K562 (cell line): ENCODE results near the gene ARMH3. TPM values are rescaled to one million over a fixed set of nuclear protein-coding genes. Genes with fewer than 3 reads are reported as not detected.

Source experiments
- ATAC-seq: fragments of 200-7000 bp; cut with Tn5 transposase; 3 replicates; pipeline ENCODE4 v1.9.1; 2020; ENCODE audit warnings: moderate library complexity
- BruUV-seq: library from RNA; stranded (reverse); fragments of 400-500 nt; replicated peaks from 2 replicates; lab custom pipeline; 2021; lab: Mats Ljungman, UMichigan
- CTCF ChIA-PET: fragments of 300-600 bp; formaldehyde crosslinking; extraction: SDS; loops from one replicate; lab custom pipeline; 2021; ENCODE audit warnings: low intra/inter-chr PET ratio; lab: Yijun Ruan, JAX
- POLR2A ChIA-PET: fragments of 300-600, 350-650 bp; sonication (Branson Sonifier 250); formaldehyde crosslinking; extraction: SDS; loops from one replicate; lab custom pipeline; 2021; ENCODE audit warnings: antibody characterized with exemption, inconsistent platforms; lab: Yijun Ruan, JAX
- DNase-seq, 4 experiments: peaks; one replicate each; pipeline versions ENCODE4 v3.0.0 to v3.0.0-alpha.2; 2011 to 2018; ENCODE audit warnings: low spot score in 3 of 4, mixed read lengths in 3 of 4; ENCODE audit errors: extremely low read depth in 1 of 4
- FAIRE-seq: peaks from 2 replicates; lab custom pipeline; 2011; peaks lifted over from hg19 to GRCh38; lab: Jason Lieb, UNC
- H2AFZ ChIP-seq: 2 replicates; pipeline ENCODE4 v1.6.0; 2011; ENCODE audit warnings: low read depth, low read length, control low read depth, inconsistent platforms
- H3K27ac ChIP-seq: fragments of 200-600 bp; 3 replicates; pipeline ENCODE4 v1.8.0; 2011; ENCODE audit warnings: low read depth, mild to moderate bottlenecking, control low read depth, inconsistent platforms, low read length, moderate library complexity, mixed read lengths; ENCODE audit errors: extremely low read depth
- H3K27me3 ChIP-seq, 2 experiments: fragments of 300-600 bp in 1 of 2; 2 replicates in 1 of 2; 3 replicates in 1 of 2; pipeline versions ENCODE4 v1.6.0 to v1.8.0; 2011; ENCODE audit warnings: inconsistent platforms in 2 of 2, low read length in 2 of 2, mild to moderate bottlenecking in 1 of 2, mixed read lengths in 1 of 2, moderate library complexity in 1 of 2; ENCODE audit not compliant: control insufficient read depth in 2 of 2, insufficient read depth in 2 of 2
- H3K36me3 ChIP-seq: fragments of 300-600 bp; 3 replicates; pipeline ENCODE4 v1.8.0; 2011; ENCODE audit warnings: mild to moderate bottlenecking, low read length, inconsistent platforms; ENCODE audit not compliant: control insufficient read depth, insufficient read depth
- H3K4me1 ChIP-seq, 2 experiments: fragments of 200-600 bp in 1 of 2; replicated peaks in 1 of 2; 2 replicates in 1 of 2; 3 replicates in 1 of 2; pipeline versions ENCODE4 v1.5.1 to v1.8.0; 2011; ENCODE audit warnings: inconsistent platforms in 2 of 2, low read length in 2 of 2, mild to moderate bottlenecking in 1 of 2, mixed read lengths in 1 of 2, moderate library complexity in 1 of 2; ENCODE audit not compliant: control insufficient read depth in 2 of 2, insufficient read depth in 2 of 2
- H3K4me2 ChIP-seq: 2 replicates; pipeline ENCODE4 v1.6.1; 2011; ENCODE audit warnings: low read length, control low read depth, inconsistent platforms, mixed read lengths; ENCODE audit not compliant: insufficient read depth
- H3K4me3 ChIP-seq: fragments of 200-600 bp; sonication (generic), shearing (Covaris generic); 2 replicates; pipeline ENCODE4 v1.5.1; 2016; ENCODE audit warnings: control low read depth, inconsistent platforms
- H3K79me2 ChIP-seq: fragments of 200-600 bp; 3 replicates; pipeline ENCODE4 v1.8.0; 2011; ENCODE audit warnings: low read length, inconsistent platforms; ENCODE audit not compliant: control insufficient read depth, insufficient read depth
- H3K9ac ChIP-seq, 2 experiments: 2 replicates each; pipeline versions ENCODE4 v1.6.0 to v1.6.1; 2011; ENCODE audit warnings: low read depth in 2 of 2, low read length in 2 of 2, control low read depth in 1 of 2, inconsistent platforms in 1 of 2, mild to moderate bottlenecking in 1 of 2, mixed read lengths in 1 of 2; ENCODE audit not compliant: insufficient read depth in 1 of 2
- H3K9me1 ChIP-seq: one replicate; pipeline ENCODE4 v1.6.0; 2011; ENCODE audit warnings: inconsistent platforms, mild to moderate bottlenecking, low read length, moderate library complexity; ENCODE audit not compliant: control insufficient read depth, insufficient read depth
- H3K9me3 ChIP-seq: replicated peaks from 2 replicates; pipeline ENCODE4 v1.5.1; 2011; ENCODE audit warnings: low read depth, low read length, inconsistent platforms; ENCODE audit not compliant: control insufficient read depth, insufficient read depth
- H4K20me1 ChIP-seq: replicated peaks from 2 replicates; pipeline ENCODE4 v1.6.1; 2011; ENCODE audit warnings: low read length, inconsistent platforms, mixed read lengths; ENCODE audit not compliant: control insufficient read depth, insufficient read depth
- CTCFL ChIP-seq: IDR thresholded peaks from 2 replicates; pipeline ENCODE4 v1.6.1; 2011; ENCODE audit warnings: borderline replicate concordance, low read depth, mild to moderate bottlenecking, moderate library complexity, low read length; ENCODE audit not compliant: insufficient read depth, poor library complexity, severe bottlenecking
- ZNF165 ChIP-seq: fragments of 250-450 bp; sonication (Bioruptor Pico); IDR thresholded peaks from 2 replicates; pipeline ENCODE4 v1.4.0; 2020; ENCODE audit warnings: borderline replicate concordance
- WGBS: fragments of 100-300 bp; shearing (Covaris generic); methylation state at CpG from one replicate; pipeline ENCODE4 v1.1.6; 2016; ENCODE audit warnings: low coverage, mixed read lengths; ENCODE audit not compliant: insufficient coverage; ENCODE audit errors: missing lambda C conversion rate; 5-methylcytosine and 5-hydroxymethylcytosine counted together
- in situ Hi-C: fragments of 300-500 bp; cut with MboI; formaldehyde crosslinking; loops from 4 replicates; pipeline ENCODE4 v1.15.0; 2018; ENCODE audit warnings: inconsistent platforms, mixed read lengths
- intact Hi-C: fragments of 100-400 bp; cut with micrococcal nuclease; formaldehyde crosslinking; loops from 2 replicates; pipeline ENCODE4 v1.14.2; 2022
- polyA plus RNA-seq, 8 experiments: library from polyadenylated mRNA; depleted of rRNA in 4 of 8; stranded (reverse) in 5 of 8; unstranded in 3 of 8; fragments of >200 nt; fragmentation: Nextera tagmentation in 2 of 8; fragmentation: Illumina TruSeq in 1 of 8; extraction: Ambion mirVana in 2 of 8; extraction: Trizol in 1 of 8; gene quantifications; 2 replicates each; pipeline versions ENCODE4 v1.2.1 to v1.2.3, GENCODE V29; 2011 to 2014; ENCODE audit warnings: inconsistent platforms in 1 of 8, missing spikeins in 1 of 8
- total RNA-seq, 7 experiments: library from RNA; depleted of rRNA in 6 of 7; stranded (reverse); fragments of >200 nt in 6 of 7; fragmentation: Illumina TruSeq in 2 of 7; extraction: Trizol in 2 of 7; gene quantifications; 2 replicates each; pipeline versions ENCODE4 v1.2.1 to v1.2.3, GENCODE V29; 2011 to 2021; ENCODE audit warnings: low replicate concordance in 1 of 7
- TF ChIP-seq, protein P1 (sequence below), 3 experiments: IDR thresholded peaks in 2 of 3; conservative IDR thresholded peaks in 1 of 3; 2 replicates each; pipeline ENCODE4 v1.5.1; 2011 to 2012; ENCODE audit warnings: low read length in 3 of 3, mild to moderate bottlenecking in 3 of 3, control low read depth in 2 of 3, improper control_type of control experiment in 1 of 3, inconsistent platforms in 1 of 3, low read depth in 1 of 3, mixed read lengths in 1 of 3, moderate library complexity in 1 of 3; ENCODE audit not compliant: insufficient read depth in 2 of 3

The ARMH3 gene
- total and polyA plus RNA-seq, 9 of the 15 experiments (the other 6 are each of a cell fraction or from before 2014, with no cell fraction given) = 0.29 to 0.73 TPM; not detected in 7

DNA sequence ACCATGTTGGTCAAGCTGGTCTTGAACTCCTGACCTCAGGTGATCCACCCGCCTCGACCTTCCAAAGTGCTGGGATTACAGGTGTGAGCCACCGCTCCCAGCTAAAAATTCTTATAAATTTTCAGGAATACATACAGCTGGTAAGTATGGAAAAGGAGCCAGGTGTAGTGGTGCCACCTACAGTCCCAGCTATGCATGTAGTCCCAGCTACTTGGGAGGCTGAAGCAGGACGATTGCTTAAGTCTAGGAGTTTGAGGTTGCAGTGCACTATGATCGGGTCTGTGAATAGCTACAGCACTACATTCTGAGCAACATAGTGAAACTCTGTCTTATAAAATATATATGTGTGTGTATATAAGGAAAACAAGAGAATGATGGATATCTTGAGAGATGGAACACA lies 45.2 kb upstream of the ARMH3 start:
- Histone ChIP-seq H4K20me1 (no peaks in the 10 kb centered on the region), H3K4me3 (no peak overlapping the region), H3K27ac (no peak overlapping the region), H2AFZ (no peak overlapping the region), H3K4me2 (no peak overlapping the region), H3K9ac (no peak overlapping the region), H3K4me1 (no peaks in the 10 kb centered on the region; a peak in 2 of 5 replicates), H3K9me3 (no peaks in the 10 kb centered on the region), H3K9me1 (no peaks in the 10 kb centered on the region), H3K36me3 (peaks cover 11% of the 10 kb centered on the region; the same call in 1 of the 3 replicates), H3K27me3 (no peaks in the 10 kb centered on the region), H3K79me2 (no peaks in the 10 kb centered on the region)
- TF ChIP-seq ZNF165 (CRISPR knock-in tag) (no peak), CTCFL (peak; percentile 31)
- TF ChIP-seq, protein P1, sequence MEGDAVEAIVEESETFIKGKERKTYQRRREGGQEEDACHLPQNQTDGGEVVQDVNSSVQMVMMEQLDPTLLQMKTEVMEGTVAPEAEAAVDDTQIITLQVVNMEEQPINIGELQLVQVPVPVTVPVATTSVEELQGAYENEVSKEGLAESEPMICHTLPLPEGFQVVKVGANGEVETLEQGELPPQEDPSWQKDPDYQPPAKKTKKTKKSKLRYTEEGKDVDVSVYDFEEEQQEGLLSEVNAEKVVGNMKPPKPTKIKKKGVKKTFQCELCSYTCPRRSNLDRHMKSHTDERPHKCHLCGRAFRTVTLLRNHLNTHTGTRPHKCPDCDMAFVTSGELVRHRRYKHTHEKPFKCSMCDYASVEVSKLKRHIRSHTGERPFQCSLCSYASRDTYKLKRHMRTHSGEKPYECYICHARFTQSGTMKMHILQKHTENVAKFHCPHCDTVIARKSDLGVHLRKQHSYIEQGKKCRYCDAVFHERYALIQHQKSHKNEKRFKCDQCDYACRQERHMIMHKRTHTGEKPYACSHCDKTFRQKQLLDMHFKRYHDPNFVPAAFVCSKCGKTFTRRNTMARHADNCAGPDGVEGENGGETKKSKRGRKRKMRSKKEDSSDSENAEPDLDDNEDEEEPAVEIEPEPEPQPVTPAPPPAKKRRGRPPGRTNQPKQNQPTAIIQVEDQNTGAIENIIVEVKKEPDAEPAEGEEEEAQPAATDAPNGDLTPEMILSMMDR (IDR thresholded peaks at IDR 0.05 in 2 of 3, conservative IDR thresholded peaks at IDR 0.05 in 1 of 3; ENCODE audit: insufficient read depth in 2 of 3, low read depth in 1 of 3, low read length in 3 of 3) = peak in 2 of 3 experiments; percentile 6 to 19; a peak in 1 of 6 replicates
- ATAC-seq (peak; percentile 44; the same call in 2 of the 3 replicates), DNase-seq (no peak), FAIRE-seq (no peak)
- no TSS peak for BruUV-seq
- 74% methylated on average over 3 of the region's 5 CpGs for WGBS
- ChIA-PET POLR2A (interaction anchor here (0.6 to 4.6 kb wide), 4 partner anchors 12 to 277 kb away, joined by 3 to 27 read pairs (median 3); no protein-coding TSS in a partner anchor), CTCF (no interaction called here)
- intact Hi-C loops (no loop called here), in situ Hi-C loops (no loop called here)
